Heart left ventricle (tissue), 13 donors: ENCODE results near the gene ARHGAP20.

Source experiments
- POLR2A ChIP-seq, 2 donors: fragments of 450-650 bp; IDR thresholded peaks; one replicate each; pipeline ENCODE4 v1.6.1; 2017; ENCODE audit warnings: antibody characterized with exemption in 2 of 2, mild to moderate bottlenecking in 2 of 2, moderate library complexity in 2 of 2
- TF ChIP-seq, protein P1 (sequence below), 12 donors: fragments of 200-600 bp; sonication (generic) in 4 of 12; IDR thresholded peaks; one replicate each; pipeline versions ENCODE4 v1.5.0 to v1.8.0; 2018 to 2022; ENCODE audit warnings: antibody characterized with exemption in 12 of 12, mild to moderate bottlenecking in 5 of 12
- donor health status: ischemic (EF 13 %, LVEDD 7.1; RV severe dilation, severe dysfunction).
- donor health status: DM: no; HTN: yes; CAD: no.
- donor health status: DM: no; HTN: no; CAD: no.
- donor health status: ischemic (EF 25% LVEDD 6.9; RV normal size, moderate dysfunction).
- donor health status: ischemic (EF 25% LVEDD 5.7; RV mildly dilated, moderate dysfunction).
- donor health status: ischemic (EF 35%, LVEDD 5.7; RV mildly dilated, moderate dysfunction).
- donor health status: nonischemic (EF 11% LVEDD 7.7; RV severe dilation, severe dysfunction).
- donor health status: DM: yes; HTN: yes; CAD: no.
- donor health status: PGD.
- donor health status: ischemic (EF 29% LVEDD 5.4; RV normal size, mild dysfunction).
- donor health status: nonischemic (EF 23%, LVEDD 6.1; RV moderate dilation, normal function).

DNA sequence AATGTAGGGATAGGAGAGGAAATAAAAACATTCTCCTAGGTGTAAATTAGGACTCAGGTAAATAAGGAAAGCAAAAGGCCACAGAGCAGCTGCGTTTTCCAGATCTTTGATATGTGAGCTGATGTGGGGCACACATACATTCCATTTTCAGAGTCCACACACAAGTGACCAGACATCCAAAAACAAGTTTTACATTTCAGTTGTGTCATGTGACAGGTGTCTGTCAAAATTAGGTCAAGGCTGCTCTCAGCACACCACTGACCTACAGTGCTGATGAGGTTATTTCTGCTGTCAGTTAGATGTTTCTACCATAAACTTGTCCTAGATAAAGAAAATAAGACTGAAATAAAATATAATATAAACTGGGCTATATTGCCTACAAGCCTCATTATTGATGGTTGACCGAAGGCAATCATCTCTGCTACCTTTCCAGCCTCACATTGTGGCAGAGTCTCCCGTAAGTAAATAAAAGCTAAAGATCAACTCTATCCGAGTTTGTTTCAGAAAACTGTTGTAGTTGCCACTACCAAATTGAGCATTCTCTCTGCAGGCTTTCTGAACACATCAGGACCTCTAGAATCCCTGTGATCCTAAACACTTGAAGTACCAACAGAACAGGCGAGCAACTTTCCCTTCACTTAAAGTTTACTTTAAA, 7.9 kb downstream of the ARHGAP20 start:
- TF ChIP-seq, protein P1, sequence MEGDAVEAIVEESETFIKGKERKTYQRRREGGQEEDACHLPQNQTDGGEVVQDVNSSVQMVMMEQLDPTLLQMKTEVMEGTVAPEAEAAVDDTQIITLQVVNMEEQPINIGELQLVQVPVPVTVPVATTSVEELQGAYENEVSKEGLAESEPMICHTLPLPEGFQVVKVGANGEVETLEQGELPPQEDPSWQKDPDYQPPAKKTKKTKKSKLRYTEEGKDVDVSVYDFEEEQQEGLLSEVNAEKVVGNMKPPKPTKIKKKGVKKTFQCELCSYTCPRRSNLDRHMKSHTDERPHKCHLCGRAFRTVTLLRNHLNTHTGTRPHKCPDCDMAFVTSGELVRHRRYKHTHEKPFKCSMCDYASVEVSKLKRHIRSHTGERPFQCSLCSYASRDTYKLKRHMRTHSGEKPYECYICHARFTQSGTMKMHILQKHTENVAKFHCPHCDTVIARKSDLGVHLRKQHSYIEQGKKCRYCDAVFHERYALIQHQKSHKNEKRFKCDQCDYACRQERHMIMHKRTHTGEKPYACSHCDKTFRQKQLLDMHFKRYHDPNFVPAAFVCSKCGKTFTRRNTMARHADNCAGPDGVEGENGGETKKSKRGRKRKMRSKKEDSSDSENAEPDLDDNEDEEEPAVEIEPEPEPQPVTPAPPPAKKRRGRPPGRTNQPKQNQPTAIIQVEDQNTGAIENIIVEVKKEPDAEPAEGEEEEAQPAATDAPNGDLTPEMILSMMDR (IDR thresholded peaks at IDR 0.05) = no peak
- TF ChIP-seq POLR2A (IDR thresholded peaks at IDR 0.05) = no peak
